Stimulated activated CD8-positive, alpha-beta memory T cell treated with anti-CD3 and anti-CD28 coated beads, Interleukin-7, amount 100 ng/mL, for 48 hours (primary cell): ENCODE results near the gene CD83.

ENCODE experiments used
- DNase-seq, 2 donors: peaks; one replicate each; pipeline ENCODE4 v3.0.0-alpha.2; 2020; ENCODE audit warnings: low read depth in 1 of 2; ENCODE audit errors: extremely low read depth in 1 of 2

CD83 gene

DNA sequence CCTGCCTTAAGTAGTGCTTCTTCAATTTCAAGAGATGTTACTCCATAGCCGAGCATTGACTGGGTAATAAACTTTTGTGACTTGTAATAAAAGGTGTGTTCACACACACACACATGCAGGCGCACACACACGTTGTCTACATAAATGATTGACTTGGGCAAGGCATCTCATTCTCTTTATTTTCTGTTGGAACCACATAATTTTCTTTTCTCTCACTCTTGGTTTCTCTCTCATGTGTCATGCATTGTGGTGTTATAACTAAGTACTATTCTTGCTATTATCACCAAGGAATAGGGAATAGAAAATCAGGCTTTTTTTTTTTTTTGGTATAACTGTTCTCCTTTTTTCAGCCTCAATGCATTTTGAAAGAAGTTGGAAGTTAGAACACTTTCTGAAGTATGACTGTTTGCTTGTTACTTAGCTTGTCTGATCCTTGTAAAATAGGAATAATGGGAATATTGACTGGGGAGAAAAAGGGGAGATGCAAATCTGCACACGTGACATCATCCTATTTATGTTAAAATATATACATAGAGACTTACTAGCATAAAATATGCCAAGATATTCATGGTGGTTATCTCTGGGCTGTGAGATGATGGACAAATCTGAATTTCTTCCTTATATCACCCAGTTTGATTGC is 26.1 kb upstream of the CD83 start:
- no peak for DNase-seq

DNA sequence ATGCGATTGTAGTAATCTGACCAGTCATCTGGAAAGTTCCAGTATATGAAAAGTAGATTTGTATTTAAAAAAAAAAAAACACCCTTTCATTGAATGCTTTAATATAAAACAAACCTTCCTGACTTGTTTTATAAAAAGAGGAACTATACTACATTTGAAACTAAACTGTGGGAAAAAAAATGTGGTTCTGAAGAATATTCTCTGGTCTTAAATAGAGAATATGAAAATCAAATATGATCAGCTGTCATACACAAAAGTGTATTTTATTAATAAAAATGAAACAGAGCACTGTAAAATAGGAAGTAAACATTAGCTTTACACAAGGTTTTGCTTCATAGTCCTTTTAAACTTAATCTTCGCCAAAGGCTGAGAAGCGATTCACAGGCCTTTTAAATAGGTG is 25.3 kb upstream of the CD83 start:
- DNase-seq: no peak

DNA sequence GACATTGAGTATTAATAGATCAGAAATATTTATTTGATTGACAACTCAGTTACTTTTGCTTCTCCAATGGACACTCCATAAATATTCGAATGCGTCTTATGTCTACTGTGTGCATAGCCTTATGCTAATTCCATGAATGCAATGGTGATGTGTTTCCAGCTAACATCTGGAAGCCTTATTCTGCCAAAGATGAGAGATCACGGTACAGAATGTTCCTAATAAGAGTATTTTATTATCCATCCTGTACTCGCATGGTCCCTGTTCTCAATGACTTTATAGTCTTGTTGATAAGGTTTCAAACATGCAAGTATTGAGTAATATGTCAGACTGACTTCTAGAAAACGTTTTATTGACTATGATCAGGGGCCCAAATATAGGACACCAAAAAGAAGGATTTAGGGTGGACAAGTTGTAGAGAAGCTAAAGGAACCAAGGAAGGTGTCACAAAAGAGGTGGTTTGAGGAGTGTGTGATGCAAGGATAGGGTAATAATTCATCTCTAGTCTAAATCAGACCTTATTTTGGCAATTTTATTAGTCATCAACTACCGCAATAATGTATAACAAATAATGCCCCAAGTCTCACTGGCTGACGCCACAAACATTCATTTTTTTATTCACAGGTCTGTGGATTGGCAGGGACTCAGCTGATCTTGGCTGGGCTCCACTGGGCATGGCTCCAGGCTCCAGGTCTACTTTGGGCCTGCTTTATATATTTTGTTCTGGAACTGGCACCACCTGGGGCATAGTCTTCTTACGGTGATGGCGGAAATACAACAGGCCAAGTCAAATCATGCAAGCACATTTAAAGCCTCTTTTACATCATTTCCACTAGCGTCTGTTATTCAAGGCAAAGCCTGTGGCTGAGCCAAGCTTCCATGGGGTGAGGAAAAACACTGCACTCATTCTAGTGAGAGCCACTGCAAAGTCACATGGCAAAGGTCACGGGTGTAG is 24.5 kb upstream of the CD83 start:
- no peak for DNase-seq

DNA sequence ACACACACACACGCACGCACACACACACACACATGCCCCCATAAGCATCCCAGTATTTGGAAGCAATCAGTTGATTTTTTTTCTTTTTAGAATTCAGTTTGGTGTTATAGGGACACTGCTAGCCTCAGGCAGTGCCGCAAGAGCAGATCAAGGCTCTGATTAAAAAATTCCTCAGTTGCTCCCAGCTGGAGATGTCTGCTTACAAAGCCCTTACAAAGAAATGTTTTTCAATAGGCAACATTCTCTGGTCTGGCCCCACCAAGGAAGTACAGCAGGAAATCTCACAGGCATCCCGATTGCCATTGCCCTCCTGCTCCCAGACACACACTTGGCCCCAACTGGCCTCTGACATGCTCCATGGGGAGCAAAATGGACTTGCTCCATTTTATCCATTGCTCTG is 22.9 kb upstream of the CD83 start:
- DNase-seq: no peak

DNA sequence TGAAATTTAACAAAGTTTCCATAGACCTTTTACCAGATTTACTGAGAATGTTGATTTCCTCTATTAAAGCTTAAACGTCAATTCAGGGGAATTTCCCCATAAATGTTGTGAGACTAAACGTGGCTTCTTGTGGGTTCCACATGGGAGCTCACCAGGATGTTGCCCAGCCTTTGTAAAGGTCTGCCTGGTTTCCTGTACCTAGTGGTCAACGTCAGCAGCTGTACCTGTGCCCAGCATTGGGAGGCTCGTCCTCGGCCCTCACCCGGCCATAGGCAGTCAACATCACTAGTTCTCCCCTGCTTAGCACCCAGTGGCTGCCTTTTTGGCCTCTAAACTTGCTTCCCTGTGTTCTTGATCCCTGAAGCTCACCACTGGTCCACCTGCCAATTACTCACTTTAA is 22.1 kb upstream of the CD83 start:
- DNase-seq: no peak

DNA sequence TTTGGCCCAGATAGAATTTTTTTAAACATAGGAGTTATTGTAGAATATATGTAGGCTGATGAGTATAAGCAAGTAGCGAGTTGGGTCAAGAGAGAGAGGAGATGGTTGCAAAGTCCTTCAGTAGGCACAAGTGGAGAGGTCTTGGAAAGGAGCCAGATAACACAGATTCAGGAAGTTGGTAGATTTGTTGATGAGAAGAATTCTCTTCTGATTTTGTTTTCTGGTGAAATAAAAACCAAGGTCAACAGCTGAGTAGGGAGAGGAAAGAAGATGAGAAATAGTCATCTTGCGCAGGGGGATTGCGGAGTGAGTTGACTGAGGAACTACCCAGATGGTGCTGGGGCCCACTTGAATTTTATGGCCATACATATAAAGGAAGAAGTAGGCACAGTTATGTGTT is 17.4 kb upstream of the CD83 start:
- DNase-seq: no peak

DNA sequence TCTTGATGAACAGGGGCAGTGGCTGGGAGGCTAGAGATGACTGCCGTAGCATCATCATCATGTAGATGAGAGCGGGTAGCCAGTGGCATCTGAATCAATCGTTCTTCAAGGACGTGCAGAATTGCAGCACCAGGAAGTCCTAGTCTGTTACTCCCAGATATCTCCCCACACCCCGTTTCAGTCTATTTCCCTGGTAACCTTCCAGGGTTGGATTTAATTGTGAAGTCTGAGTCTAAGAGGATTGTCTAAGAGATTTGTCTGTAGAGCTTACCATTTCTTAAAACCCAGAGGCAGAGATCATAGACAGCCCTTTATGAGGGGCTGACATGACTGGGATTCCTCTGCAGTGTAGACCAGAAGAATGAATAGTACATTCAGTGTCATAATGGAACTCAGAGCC is 16.6 kb upstream of the CD83 start:
- no peak for DNase-seq

DNA sequence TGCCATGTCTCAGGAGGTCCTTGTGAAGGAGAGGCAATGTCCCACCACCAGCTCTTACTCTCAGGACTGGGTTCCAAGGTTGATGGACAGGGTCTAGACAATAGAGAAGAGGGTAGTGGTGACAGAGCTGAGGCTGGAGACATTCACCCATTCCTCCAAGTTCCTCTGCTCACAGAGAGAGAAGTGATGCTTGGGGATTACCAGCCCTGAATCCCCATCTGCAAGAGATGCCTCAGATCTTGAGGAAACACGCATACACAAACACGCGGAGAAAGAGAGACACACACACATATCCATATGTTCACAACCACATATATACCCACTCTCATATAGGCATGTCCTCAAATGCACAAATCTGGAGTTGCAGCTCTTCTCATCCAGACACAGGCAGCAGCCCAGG is 15.2 kb upstream of the CD83 start:
- DNase-seq: no peak

DNA sequence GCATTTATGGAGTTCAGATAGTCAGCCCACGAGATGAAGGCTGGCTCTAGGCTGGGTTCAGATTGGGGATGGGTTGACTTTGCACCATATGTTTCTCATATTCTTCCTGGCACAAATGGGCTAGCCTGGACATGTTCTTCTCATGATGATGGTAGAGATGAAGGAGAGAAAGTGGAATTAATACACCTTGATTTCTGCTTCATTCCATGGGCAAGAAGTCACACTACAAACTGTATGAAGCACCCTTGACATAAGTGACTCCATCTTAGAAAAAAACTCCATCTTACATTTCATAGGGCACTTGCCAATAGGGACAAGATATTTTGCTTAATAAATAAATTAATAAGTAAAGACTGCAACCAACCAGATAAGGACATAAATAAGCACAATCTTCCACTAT is 12.0 kb upstream of the CD83 start:
- no peak for DNase-seq

DNA sequence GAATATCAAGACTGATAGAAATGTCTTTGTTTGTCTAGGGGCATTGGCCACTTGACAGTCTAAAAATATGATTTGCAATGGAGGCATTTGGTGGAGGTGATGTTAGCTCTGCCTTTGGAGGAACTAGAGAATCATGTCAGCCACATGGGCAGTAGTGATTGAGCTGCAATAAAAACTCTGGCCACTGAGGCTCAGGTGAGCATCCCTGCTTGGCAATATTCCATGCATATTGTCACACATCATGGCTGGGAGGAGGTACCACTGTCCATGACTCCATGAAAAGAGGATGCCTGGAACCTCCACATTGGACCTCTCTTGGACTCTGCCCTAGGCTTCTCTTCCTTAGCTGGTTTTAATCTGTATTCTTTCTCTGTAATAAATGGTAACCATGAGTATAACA is 10.6 kb upstream of the CD83 start:
- no peak for DNase-seq

DNA sequence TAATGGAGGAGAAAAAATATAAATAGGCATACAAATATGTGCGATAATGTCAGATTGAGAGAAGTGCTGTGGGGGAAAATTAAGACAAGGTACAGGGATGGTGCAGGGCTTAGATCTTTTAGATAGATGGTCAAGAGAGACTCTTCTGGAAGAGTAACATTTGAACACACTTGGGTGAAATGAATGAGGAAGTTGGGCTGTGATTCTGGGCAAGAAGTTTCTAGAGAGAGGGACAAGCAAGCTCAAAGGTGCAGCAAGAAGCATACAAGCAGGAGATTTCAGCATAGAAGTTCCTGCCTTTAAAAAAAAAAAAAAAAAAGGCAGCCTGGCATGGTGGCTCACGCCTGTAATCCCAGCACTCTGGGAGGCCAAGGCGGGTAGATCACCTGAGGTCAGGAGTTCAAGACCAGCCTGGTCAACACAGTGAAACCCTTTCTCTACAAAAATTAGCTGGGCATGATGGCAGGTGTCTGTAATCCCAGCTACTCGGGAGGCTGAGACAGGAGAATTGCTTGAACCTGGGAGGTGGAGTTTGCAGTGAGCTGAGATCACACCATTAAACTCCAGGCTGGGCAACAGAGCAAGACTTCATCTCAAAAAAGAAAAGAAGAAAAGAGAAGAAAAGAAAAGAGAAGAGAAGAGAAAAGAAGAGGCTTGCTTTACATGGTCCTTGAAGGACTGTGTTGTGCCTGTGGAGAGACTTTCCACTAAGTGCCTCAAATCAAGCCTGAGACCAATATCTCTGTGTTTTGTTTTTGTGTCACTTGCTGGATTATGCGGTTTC is 9.7 kb upstream of the CD83 start:
- no peak for DNase-seq

DNA sequence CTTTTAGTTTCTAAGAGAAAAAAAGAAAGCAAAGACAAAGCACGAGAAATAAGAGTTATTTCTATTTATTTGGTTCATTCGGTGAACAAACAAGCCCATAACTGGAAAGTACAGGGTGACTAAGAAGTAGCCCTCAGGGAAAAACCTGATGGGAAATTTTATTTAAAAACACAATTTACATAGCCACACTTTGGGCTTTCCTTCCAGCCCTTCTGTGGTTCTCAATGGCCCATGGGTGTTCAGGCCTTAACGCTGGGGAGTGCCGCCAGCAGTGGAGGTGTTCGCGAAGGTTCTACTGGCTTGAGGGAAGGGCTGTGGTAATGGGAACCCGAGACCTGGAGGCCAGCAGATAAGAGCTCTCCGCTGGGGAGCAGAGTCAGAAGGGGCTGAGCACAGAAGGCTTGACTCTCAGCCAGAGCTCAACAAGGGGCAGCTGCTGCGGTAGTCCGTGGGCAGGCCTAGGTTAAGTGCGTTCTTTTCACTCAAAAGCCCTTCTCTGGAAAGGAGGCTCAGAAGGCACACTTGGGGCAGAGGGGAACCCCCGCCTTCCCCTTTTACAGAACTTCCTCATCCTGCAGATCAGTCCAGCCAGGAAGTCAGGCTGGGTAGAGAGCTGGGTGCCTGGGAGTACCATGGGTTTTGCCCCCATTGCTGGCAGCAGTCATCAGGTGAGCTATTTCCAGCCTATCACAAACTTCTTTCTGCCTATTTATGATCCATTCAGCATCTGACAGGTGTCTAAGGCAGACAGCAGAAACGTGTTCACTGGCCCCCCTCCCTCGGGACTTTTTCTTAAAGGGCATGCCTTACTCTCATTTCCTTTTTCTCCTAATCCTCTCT is 8.8 kb upstream of the CD83 start:
- DNase-seq: no peak

DNA sequence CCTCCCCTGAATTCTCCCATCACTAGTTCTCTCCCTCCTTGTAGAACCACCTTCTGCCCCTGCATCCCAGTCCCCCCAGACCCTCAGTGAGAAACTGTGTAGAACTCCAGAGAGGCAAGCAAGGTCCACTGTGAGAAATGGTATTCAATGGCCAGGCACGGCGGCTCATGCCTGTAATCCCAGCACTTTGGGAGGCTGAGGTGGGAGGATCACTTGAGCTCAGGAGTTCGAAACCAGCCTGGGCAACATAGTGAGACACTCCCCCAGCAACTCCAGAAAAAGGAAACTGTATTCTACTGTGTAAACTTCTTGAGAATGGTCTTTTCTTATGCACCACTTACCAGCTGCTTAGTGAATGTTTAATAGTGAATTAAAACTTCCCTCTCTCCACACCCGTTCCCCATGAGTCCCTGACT is 8.2 kb upstream of the CD83 start:
- no peak for DNase-seq

DNA sequence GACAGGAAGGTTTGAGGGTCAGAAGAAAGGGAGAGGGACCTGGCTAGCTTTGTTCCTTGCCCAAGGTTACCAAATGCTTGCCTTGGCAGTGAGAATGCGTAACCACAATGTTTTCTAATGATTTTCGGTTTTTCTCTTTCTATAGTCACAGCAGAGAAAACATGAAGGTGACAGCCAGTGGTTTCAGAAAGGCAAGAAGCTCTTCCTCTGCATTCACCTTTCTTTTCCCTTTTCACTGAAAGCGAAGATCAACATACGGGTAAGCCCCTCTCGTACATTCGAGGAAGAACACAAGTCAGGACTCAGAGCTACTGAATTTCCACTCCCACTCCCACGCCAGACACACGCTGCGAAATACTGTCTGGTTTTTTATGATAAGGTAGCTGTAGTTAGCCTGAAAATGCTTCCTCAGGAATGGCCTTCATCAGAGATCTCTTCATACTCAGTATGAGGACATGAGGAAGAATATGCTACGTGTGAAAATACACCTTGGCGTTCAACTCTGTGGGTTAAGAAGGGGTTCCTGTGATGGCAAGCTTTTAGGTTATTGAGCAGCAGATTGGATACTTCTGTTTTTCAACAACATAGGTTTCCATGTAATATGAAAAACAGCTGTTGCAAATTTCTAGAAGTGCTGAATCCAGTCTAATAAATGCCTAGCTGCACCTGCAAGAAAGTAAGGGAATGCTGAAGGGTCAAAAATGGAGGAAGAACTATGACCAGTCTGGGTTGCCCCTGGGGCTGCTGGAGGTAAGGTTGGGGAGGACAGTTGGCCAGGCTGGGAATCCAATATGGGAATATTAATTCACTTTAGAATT is 7.4 kb upstream of the CD83 start:
- no peak for DNase-seq

DNA sequence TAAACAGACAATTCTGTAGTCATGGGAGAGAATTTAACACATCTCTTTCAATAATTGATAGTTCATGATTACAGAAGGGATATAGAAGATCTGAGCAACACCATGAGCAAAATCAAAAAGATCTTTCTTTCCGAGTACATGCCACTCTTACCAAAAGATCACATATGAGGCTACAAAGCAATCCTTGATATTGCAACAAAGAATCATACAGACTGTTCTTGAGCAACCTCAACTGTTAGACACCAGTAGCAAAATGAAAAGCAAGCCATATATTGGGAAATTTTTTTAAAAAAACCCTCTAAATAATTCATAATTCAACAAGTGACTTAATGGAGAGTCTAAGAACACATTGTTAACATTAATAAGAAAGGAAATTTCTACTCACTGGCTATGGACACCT is 3.6 kb upstream of the CD83 start:
- no peak for DNase-seq

DNA sequence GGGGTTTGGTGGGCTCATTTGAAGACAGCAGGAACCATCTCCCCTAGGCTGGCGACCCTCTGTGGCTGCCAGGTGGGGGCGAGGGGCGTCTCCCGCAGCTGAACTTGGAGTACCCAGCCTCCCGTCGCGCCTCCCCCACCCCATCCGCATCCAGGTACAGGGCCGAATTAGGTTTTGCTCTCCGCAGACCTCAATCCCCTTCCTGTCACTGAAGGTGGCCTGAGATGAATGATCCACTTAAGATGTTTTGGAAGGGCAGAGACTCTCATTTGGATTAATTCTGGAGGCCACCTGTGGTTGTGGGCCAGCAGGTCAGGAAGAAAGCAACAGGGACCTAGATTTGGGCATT is 493 bp downstream of the CD83 start:
- DNase-seq: no peak

DNA sequence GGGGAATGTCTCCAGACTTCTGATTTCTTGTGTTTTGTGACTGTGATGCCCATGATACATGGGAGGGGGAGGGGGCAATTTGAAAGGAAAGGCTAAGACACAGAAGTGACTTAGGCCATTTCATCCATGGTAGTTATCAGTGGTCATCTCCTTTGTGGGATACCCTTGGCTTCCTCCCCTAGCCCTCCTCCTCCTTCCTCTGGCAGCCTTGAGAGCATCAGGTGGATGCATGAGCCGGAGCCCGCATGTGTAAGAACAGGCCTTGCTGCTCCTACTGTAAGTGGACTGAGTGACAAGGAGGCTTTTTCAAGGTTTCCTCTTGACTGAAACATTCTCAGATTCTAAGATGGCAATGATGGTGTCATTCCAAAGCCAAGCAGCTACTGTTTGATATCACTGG is 874 bp downstream of the CD83 start:
- DNase-seq: no peak

DNA sequence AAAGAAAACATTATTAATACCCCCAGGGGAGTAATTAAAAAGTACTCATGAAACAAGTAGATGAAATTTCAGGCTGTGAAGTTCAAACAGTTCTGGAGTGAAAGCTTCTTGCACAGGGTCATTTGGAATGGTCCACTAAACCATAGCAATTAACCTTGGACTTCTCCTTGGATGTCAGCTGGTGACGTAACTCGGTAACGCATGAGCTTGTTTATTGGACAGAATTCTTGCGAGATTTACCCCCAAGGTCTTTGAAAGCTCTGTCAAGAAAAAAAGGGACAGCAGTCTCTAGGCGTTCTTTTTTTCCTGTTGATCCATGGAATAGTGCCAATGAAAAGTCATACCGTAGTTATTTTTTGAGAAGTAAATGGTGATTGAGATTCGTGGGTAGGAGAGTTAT is 2.2 kb downstream of the CD83 start:
- no peak for DNase-seq

DNA sequence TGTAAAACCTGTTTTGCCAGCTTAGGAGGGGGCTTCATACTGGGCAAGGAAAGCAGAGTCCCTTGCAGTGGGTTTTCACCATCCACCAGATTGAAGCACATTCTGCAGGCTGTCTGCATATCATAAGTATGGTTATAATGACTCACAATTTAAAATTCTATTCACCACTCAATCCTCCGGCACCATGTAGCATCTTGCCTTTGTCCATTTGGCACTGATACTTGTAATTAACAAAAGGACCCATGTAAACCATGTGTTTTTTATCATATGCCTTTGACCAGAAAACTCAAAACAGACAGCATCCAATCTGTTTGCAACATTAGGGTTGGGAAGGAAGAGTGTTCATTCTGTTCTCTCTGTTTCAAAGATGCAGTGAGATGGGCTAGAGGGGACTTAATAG is 3.0 kb downstream of the CD83 start:
- DNase-seq: no peak

DNA sequence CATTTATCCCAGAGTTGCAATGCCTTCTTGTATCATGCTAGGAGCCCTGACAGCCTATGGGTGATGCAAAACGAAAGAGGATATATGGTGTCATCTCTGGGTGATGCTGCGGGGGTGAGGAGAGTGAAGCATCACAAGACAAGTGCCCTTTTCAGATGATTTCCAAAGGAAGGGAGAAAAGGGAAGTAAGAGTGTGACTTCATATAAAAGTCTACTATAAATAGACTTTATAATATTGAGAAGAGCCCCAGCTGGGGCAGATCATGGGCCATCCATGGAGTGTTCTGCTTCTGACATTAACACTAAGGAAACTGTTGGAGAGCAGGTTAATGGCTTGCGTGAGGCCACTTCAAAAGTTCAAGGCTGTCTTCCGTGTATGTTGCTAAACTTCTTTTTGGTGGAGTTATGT is 4.4 kb downstream of the CD83 start:
- DNase-seq: no peak
